ENCODE results near the gene ERCC3.

- TF ChIP-seq GATA2 (IDR thresholded peaks at IDR 0.05; ENCODE audit: low read depth, low read length) = no peak
- TF ChIP-seq GATA3 (IDR thresholded peaks at IDR 0.05; ENCODE audit: low read depth, low read length) = no peak
Observed at GRCh38 chr2:127220102-127220767, 73.7 kb downstream of the ERCC3 start, which contains the start of gene CYP27C1.

Measured in SH-SY5Y (cell line).